Measurements from ENCODE around the gene ESR2. TPM values are rescaled to one million over a fixed set of nuclear protein-coding genes. Genes with fewer than 3 reads are reported as not detected.

The ESR2 gene
- total RNA-seq, 4 donors from 2014 or later, result 0.51 TPM; not detected in 3

GRCh38 chr14:64114166-64114565 lies 180.0 kb downstream of the ESR2 start:
- Histone ChIP-seq H3K27ac (peak overlapping the region; percentile 89 to 94 (median 92)), H3K27me3 (no peaks in the 10 kb centered on the region), H3K4me1 (peaks cover 43 to 76% of the 10 kb centered on the region in 2 donors), H3K9me3 (no peaks in the 10 kb centered on the region), H3K36me3 (no peaks in the 10 kb centered on the region), H3K4me3 (peak overlapping the region; percentile 4 to 40 (median 30))
- in situ Hi-C loops (cut with MboI; ENCODE audit: low sequenced_read_pairs in 4 of 4), result no loop called here
- ATAC-seq (peak; percentile 62 to 75), DNase-seq (peak; percentile 68 to 90)
- intact Hi-C loops (cut with DNase I; ENCODE audit: low total_unique reads), result loop anchor here (2.0 to 10.0 kb wide), 3 partner anchors 107 to 393 kb away; partner anchors contain the start of gene SYNE2
- TF ChIP-seq POLR2A (IDR thresholded peaks at IDR 0.05) (peak; percentile 30 to 62), CTCF (IDR thresholded peaks at IDR 0.05 in 4 of 5, conservative IDR thresholded peaks at IDR 0.05 in 1 of 5) (peak in 1 of 5 experiments; percentile 11)

DNA sequence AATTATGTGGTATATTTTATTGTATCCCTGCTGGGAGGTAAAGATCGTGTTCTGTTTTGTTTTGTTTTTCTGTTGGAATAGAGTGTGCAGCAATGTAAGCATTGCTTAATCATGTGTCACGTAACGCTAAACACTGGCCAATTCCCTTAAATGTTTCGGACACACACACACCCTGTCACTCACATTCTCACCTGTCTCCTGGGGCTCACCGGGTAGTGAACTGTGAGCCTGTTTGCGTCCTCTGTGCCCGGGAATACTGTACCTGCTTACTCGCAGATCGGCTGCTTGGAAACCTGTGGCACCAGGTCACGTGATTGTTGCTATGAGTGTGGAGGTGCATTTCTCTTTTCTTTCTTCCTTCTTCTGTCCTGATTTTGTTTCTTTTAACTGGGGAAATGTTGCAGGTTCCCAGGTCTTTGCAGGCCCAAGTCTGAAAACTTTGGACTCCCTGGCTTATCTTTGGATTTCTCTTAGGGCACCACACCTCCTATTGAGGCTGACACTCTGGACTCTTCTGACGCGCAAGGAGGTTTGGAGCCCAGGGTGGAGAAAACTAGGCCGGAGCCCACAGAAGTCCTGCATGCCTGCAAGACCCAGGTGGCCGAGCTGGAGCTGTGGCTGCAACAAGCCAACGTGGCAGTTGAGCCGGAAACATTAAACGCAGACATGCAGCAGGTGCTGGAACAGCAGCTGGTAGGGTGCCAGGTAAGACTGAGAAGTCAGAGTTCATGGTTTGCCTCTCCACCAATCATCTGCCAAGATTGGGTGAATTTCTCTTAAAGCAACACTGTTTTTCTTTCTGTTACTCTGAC lies 181.1 kb downstream of the ESR2 start:
- intact Hi-C loops (cut with DNase I; ENCODE audit: low total_unique reads) (loop anchor here (1.0 to 10.0 kb wide), 3 partner anchors 31 to 394 kb away; partner anchors contain the start of gene SYNE2), in situ Hi-C loops (cut with MboI; ENCODE audit: low sequenced_read_pairs in 4 of 4) (no loop called here)
- Histone ChIP-seq H3K27me3 (no peaks in the 10 kb centered on the region), H3K9me3 (no peaks in the 10 kb centered on the region), H3K4me1 (peaks cover 33 to 68% of the 10 kb centered on the region in 2 donors), H3K4me3 (peak overlapping the region; percentile 27 to 43 (median 36)), H3K36me3 (no peaks in the 10 kb centered on the region), H3K27ac (peak overlapping the region; percentile 89 to 94 (median 92))
- DNase-seq (peak; percentile 81 to 94), ATAC-seq (peak; percentile 80 to 82)
- TF ChIP-seq POLR2A (IDR thresholded peaks at IDR 0.05) (peak in 1 of 2 donors; percentile 14), CTCF (IDR thresholded peaks at IDR 0.05 in 4 of 5, conservative IDR thresholded peaks at IDR 0.05 in 1 of 5) (peak in 2 of 5 experiments; percentile 12 to 26)

DNA sequence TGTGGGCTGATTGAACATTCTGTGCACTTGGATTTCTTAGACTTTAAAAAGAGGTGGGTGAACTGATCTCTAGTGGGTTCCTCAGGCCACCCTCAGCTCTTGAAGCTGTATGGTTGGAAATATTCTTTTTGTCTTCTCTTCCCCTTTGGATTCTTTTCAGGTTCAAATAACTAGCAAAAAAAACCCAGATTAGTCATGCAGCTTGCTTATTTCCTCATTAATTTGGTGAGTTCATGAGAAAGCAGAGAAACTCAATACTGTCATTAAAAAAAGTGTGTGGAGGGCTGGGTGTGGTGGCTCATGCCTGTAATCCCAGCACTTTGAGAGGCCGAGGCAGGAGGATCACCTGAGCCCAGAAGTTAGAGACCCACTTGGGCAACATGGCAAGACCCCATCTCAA lies 183.4 kb downstream of the ESR2 start:
- Histone ChIP-seq H3K4me3 (no peak overlapping the region), H3K4me1 (peaks cover 25 to 46% of the 10 kb centered on the region in 2 donors), H3K27ac (peak overlapping the region in 3 of 4 donors; percentile 26 to 89 (median 32)), H3K36me3 (peaks cover 0 to 10% of the 10 kb centered on the region in 2 donors), H3K27me3 (no peaks in the 10 kb centered on the region), H3K9me3 (no peaks in the 10 kb centered on the region)
- TF ChIP-seq CTCF (IDR thresholded peaks at IDR 0.05 in 4 of 5, conservative IDR thresholded peaks at IDR 0.05 in 1 of 5) (no peak), POLR2A (IDR thresholded peaks at IDR 0.05) (no peak)
- intact Hi-C loops (cut with DNase I; ENCODE audit: low total_unique reads) (loop anchor here (5.0 to 10.0 kb wide), 2 partner anchors 256 to 396 kb away; partner anchors contain the start of gene SYNE2), in situ Hi-C loops (cut with MboI; ENCODE audit: low sequenced_read_pairs in 4 of 4) (no loop called here)
- DNase-seq (no peak), ATAC-seq (no peak)

DNA sequence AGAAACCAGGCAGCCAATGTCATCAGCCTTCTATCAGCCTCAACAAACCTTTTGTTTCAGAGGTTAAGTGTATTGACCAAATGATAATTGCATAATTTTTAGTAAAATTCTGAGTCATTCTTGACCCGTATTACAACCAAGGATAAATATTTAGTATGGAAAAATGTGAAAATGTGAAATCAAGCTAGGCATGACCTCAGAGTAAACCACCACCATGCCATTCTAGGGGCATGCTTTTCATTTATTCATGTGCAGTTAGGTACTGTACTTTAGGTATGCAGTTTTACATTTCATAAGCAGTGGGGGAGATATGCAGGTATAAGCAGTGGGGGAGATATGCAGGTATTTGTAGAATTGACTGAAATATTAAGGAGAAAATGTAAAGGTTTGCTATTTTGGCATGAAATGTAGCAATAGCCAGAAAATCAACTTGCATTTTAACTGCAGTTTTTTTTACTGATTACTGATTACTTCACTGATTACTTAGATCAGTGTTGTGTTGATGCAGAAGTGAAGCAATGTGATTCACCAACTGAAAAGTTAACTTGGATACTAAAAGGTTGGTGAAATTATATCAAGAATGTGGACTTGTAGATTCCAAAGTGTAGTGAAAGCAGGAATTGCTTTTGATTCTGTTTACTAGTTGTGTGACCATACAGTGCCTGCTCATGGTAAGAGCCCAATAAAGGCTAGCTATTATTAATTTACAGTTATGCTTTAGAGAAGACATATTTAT lies 184.2 kb downstream of the ESR2 start:
- in situ Hi-C loops (cut with MboI; ENCODE audit: low sequenced_read_pairs in 4 of 4) (no loop called here), intact Hi-C loops (cut with DNase I; ENCODE audit: low total_unique reads) (loop anchor here (5.0 to 10.0 kb wide), 2 partner anchors 255 to 397 kb away; partner anchors contain the start of gene SYNE2)
- no peak for TF ChIP-seq POLR2A (IDR thresholded peaks at IDR 0.05)
- TF ChIP-seq CTCF (IDR thresholded peaks at IDR 0.05 in 4 of 5, conservative IDR thresholded peaks at IDR 0.05 in 1 of 5), result no peak
- Histone ChIP-seq H3K4me1 (peaks cover 25 to 38% of the 10 kb centered on the region in 2 donors), H3K4me3 (no peak overlapping the region), H3K27me3 (no peaks in the 10 kb centered on the region), H3K27ac (peak overlapping the region in 1 of 4 donors; percentile 32), H3K9me3 (no peaks in the 10 kb centered on the region), H3K36me3 (peaks cover 0 to 14% of the 10 kb centered on the region in 2 donors)
- DNase-seq, result no peak
- no peak for ATAC-seq
